ENCODE data around the gene EHD4.

The EHD4 gene

DNA sequence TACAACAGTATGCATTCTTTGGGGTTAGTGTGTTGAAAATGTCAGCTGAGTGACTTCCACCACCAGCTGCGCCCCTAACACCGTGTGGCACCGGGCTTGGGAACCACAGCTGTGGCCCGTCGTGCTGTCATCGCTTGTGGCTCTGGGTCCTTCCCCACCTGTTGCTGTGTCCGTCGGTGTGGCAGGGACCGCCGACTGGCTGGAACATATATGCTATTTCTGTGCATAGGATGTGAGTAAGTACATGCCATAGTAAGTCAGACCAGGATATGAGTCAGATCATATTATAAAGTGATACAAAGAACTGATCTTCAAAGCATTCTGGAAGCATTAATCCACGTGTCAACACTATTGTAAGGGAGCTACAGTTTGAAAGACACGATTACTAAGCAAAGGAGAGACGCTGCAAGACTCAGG lies 31.9 kb downstream of the EHD4 start:
- no peaks in the 10 kb centered on the region for H3K36me3 ChIP-seq (ENCODE audit: insufficient read depth)
- H3K4me3 ChIP-seq (IDR thresholded peaks at IDR 0.05; ENCODE audit: insufficient read depth, low read depth, low read length): no peak overlapping the region
- H2AFZ ChIP-seq (ENCODE audit: low read depth): no peak overlapping the region
- peaks cover 14% of the 10 kb centered on the region for H3K4me1 ChIP-seq (ENCODE audit: low read depth, poor library complexity, severe bottlenecking)
- H3K79me2 ChIP-seq (ENCODE audit: insufficient read depth, low read depth): no peaks in the 10 kb centered on the region
- no peaks in the 10 kb centered on the region for H3K27me3 ChIP-seq (ENCODE audit: insufficient read depth, low read depth)
- H3K9ac ChIP-seq: no peak overlapping the region
- no peak overlapping the region for H3K27ac ChIP-seq
- TF ChIP-seq, protein P1, sequence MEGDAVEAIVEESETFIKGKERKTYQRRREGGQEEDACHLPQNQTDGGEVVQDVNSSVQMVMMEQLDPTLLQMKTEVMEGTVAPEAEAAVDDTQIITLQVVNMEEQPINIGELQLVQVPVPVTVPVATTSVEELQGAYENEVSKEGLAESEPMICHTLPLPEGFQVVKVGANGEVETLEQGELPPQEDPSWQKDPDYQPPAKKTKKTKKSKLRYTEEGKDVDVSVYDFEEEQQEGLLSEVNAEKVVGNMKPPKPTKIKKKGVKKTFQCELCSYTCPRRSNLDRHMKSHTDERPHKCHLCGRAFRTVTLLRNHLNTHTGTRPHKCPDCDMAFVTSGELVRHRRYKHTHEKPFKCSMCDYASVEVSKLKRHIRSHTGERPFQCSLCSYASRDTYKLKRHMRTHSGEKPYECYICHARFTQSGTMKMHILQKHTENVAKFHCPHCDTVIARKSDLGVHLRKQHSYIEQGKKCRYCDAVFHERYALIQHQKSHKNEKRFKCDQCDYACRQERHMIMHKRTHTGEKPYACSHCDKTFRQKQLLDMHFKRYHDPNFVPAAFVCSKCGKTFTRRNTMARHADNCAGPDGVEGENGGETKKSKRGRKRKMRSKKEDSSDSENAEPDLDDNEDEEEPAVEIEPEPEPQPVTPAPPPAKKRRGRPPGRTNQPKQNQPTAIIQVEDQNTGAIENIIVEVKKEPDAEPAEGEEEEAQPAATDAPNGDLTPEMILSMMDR (conservative IDR thresholded peaks at IDR 0.05; ENCODE audit: low read depth, low read length): no peak
- no peaks in the 10 kb centered on the region for H4K20me1 ChIP-seq (ENCODE audit: insufficient read depth)
- H3K4me2 ChIP-seq: no peak overlapping the region

DNA sequence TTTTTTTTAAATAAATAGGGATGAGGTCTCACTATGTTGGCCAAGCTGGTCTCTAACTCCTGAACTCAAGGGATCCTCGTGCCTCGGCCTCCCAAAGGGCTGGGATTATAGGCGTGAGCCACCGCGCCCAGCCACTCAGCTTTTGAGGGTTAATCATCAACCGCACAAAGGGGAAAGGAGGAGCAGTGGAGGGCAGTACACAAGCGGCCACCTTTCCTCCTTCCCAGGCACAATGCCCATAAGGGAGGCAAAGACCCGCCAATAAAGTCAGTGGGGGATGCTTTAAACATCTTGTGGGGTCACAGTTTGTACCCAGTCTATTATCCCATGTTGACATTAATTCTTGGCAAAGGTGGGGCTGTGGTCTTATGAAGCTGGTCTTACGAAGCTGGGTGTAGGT lies 32.4 kb downstream of the EHD4 start:
- no peak overlapping the region for H3K27ac ChIP-seq
- peaks cover 18% of the 10 kb centered on the region for H3K4me1 ChIP-seq (ENCODE audit: low read depth, poor library complexity, severe bottlenecking)
- no peaks in the 10 kb centered on the region for H3K79me2 ChIP-seq (ENCODE audit: insufficient read depth, low read depth)

DNA sequence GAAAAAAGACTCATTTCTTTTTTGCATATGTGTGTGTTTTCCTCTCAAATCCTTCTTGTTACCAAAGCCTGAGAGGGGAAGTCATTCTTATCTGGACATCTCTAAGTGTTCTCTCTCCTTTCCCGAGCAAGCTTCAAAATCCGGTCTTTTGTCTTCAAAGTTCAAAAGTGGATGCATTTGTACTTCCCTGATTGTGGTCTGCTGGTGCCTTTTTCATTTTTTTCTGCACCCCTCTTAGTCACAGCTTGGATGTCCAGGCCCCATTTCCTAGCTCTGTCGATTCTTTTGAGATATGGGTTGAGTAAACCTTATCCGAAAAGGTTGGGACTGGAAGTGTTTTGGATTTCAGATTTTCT lies 34.8 kb downstream of the EHD4 start:
- no peak overlapping the region for H3K4me3 ChIP-seq (IDR thresholded peaks at IDR 0.05; ENCODE audit: insufficient read depth, low read depth, low read length)
- no peaks in the 10 kb centered on the region for H3K36me3 ChIP-seq (ENCODE audit: insufficient read depth)
- H3K27ac ChIP-seq: no peak overlapping the region

More for the DNA sequence above, 32.4 kb downstream of the EHD4 start:
- Histone ChIP-seq H3K27me3 (ENCODE audit: insufficient read depth, low read depth) (no peaks in the 10 kb centered on the region), H3K4me2 (no peak overlapping the region), H3K4me3 (IDR thresholded peaks at IDR 0.05; ENCODE audit: insufficient read depth, low read depth, low read length) (no peak overlapping the region), H3K9ac (no peak overlapping the region), H3K36me3 (ENCODE audit: insufficient read depth) (no peaks in the 10 kb centered on the region), H4K20me1 (ENCODE audit: insufficient read depth) (no peaks in the 10 kb centered on the region), H2AFZ (ENCODE audit: low read depth) (no peak overlapping the region)
- TF ChIP-seq, protein P1 (conservative IDR thresholded peaks at IDR 0.05; ENCODE audit: low read depth, low read length): no peak

DNA sequence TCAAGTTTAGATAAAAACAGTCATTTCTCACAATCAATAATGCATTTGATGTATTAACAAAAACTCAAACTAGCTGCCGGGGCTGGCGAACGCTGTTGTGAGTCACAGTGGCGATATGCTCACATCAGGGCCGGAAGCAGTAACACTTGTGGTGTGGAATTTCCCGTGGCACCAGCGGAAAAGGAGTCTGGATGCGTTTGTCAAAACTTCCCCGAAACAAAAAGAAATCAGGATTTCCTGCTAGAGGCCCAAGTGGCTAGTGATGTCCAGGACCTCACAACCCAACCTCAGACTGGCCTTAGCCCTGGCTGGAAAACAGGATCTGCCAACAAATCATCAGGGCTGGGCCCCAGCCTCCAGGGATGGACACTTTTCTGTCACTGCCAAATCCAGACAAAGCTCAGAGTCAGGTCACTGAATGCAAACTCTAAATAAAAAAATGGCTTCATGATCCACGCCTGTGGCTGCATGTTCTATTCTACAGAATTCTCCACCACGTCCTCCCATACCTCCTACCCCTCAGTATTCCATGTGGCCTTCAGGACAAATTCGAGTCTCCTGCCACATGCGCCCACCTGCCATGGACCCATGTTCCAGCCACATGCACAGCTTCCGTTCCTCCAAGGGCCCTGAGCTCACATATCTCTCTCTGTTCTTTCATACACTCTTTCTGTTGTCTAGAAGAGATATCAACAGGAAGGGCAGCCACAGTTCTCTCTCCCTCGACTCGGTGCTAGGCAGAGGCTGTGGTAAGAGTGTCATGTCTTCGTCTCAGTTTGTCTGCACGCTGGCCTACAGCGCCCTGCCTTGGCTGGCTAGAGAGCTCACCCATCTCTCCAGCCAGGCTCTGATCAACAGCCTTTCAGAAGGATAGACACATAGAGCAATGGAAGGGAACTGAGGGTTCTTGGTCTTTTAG lies 35.4 kb downstream of the EHD4 start:
- no peaks in the 10 kb centered on the region for H3K79me2 ChIP-seq (ENCODE audit: insufficient read depth, low read depth)
- no peaks in the 10 kb centered on the region for H3K27me3 ChIP-seq (ENCODE audit: insufficient read depth, low read depth)
- H3K9ac ChIP-seq: no peak overlapping the region
- TF ChIP-seq, protein P1 (conservative IDR thresholded peaks at IDR 0.05; ENCODE audit: low read depth, low read length): no peak
- H4K20me1 ChIP-seq (ENCODE audit: insufficient read depth): no peaks in the 10 kb centered on the region
- no peaks in the 10 kb centered on the region for H3K36me3 ChIP-seq (ENCODE audit: insufficient read depth)
- H3K4me3 ChIP-seq (IDR thresholded peaks at IDR 0.05; ENCODE audit: insufficient read depth, low read depth, low read length): no peak overlapping the region
- H3K27ac ChIP-seq: no peak overlapping the region
- peaks cover 30% of the 10 kb centered on the region for H3K4me1 ChIP-seq (ENCODE audit: low read depth, poor library complexity, severe bottlenecking)
- H2AFZ ChIP-seq (ENCODE audit: low read depth): no peak overlapping the region
- H3K4me2 ChIP-seq: no peak overlapping the region

More for the DNA sequence above, 34.8 kb downstream of the EHD4 start:
- H2AFZ ChIP-seq (ENCODE audit: low read depth): no peak overlapping the region
- H4K20me1 ChIP-seq (ENCODE audit: insufficient read depth): no peaks in the 10 kb centered on the region
- TF ChIP-seq, protein P1 (conservative IDR thresholded peaks at IDR 0.05; ENCODE audit: low read depth, low read length): no peak
- H3K79me2 ChIP-seq (ENCODE audit: insufficient read depth, low read depth): no peaks in the 10 kb centered on the region
- no peak overlapping the region for H3K9ac ChIP-seq
- H3K4me2 ChIP-seq: no peak overlapping the region
- peaks cover 30% of the 10 kb centered on the region for H3K4me1 ChIP-seq (ENCODE audit: low read depth, poor library complexity, severe bottlenecking)
- H3K27me3 ChIP-seq (ENCODE audit: insufficient read depth, low read depth): no peaks in the 10 kb centered on the region

Data from KMS-11 (cell line).